ENCODE data around the gene DNAH1.

DNA sequence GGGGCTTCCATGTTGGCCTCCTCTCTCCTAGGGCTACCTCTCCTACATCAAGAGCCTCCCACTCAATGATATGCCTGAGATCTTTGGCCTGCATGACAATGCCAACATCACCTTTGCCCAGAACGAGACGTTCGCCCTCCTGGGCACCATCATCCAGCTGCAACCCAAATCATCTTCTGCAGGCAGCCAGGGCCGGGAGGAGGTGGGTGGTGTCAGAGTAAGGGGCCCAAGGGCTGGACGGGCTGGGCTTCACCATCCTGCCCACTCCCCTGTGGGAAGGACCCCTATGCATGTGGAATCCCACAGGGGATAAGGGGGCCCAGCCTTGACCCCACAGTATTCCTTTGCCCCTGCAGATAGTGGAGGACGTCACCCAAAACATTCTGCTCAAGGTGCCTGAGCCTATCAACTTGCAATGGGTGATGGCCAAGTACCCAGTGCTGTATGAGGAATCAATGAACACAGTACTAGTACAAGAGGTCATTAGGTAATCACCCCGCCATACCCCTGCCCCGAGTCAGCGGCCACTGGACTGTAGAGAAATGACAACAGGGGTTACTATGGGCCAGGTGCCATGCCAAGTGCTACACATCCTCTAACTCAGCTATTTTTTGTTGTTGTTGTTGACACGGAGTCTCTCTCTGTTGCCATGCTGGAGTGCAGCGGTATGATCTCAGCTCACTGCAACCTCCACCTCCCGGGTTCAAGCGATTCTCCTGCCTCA, 81.7 kb downstream of the DNAH1 start:
- no peak for TF ChIP-seq POLR2A (IDR thresholded peaks at IDR 0.05)
- TF ChIP-seq POLR2AphosphoS5 (IDR thresholded peaks at IDR 0.05): no peak
